ENCODE data around the gene HINT3.

- TF ChIP-seq, protein P1, sequence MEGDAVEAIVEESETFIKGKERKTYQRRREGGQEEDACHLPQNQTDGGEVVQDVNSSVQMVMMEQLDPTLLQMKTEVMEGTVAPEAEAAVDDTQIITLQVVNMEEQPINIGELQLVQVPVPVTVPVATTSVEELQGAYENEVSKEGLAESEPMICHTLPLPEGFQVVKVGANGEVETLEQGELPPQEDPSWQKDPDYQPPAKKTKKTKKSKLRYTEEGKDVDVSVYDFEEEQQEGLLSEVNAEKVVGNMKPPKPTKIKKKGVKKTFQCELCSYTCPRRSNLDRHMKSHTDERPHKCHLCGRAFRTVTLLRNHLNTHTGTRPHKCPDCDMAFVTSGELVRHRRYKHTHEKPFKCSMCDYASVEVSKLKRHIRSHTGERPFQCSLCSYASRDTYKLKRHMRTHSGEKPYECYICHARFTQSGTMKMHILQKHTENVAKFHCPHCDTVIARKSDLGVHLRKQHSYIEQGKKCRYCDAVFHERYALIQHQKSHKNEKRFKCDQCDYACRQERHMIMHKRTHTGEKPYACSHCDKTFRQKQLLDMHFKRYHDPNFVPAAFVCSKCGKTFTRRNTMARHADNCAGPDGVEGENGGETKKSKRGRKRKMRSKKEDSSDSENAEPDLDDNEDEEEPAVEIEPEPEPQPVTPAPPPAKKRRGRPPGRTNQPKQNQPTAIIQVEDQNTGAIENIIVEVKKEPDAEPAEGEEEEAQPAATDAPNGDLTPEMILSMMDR (IDR thresholded peaks at IDR 0.05; ENCODE audit: insufficient read depth, low read length): no peak
- peak; percentile 62 for TF ChIP-seq SPI1 (IDR thresholded peaks at IDR 0.05; ENCODE audit: borderline replicate concordance, low read depth)
- TF ChIP-seq, protein P2, sequence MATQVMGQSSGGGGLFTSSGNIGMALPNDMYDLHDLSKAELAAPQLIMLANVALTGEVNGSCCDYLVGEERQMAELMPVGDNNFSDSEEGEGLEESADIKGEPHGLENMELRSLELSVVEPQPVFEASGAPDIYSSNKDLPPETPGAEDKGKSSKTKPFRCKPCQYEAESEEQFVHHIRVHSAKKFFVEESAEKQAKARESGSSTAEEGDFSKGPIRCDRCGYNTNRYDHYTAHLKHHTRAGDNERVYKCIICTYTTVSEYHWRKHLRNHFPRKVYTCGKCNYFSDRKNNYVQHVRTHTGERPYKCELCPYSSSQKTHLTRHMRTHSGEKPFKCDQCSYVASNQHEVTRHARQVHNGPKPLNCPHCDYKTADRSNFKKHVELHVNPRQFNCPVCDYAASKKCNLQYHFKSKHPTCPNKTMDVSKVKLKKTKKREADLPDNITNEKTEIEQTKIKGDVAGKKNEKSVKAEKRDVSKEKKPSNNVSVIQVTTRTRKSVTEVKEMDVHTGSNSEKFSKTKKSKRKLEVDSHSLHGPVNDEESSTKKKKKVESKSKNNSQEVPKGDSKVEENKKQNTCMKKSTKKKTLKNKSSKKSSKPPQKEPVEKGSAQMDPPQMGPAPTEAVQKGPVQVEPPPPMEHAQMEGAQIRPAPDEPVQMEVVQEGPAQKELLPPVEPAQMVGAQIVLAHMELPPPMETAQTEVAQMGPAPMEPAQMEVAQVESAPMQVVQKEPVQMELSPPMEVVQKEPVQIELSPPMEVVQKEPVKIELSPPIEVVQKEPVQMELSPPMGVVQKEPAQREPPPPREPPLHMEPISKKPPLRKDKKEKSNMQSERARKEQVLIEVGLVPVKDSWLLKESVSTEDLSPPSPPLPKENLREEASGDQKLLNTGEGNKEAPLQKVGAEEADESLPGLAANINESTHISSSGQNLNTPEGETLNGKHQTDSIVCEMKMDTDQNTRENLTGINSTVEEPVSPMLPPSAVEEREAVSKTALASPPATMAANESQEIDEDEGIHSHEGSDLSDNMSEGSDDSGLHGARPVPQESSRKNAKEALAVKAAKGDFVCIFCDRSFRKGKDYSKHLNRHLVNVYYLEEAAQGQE (IDR thresholded peaks at IDR 0.05; ENCODE audit: insufficient replicate concordance, low read depth): no peak
- no peak for TF ChIP-seq POLR2AphosphoS5 (IDR thresholded peaks at IDR 0.05; ENCODE audit: low read depth)
- no peak for TF ChIP-seq GABPA (IDR thresholded peaks at IDR 0.05; ENCODE audit: low read depth)
Observed at GRCh38 chr6:125944434-125944816, 12.1 kb upstream of the HINT3 start.
